ENCODE data around the gene MRPL4.

- TF ChIP-seq CTCF (IDR thresholded peaks at IDR 0.05) = no peak
- no peak for TF ChIP-seq POLR2A (IDR thresholded peaks at IDR 0.05)
Observed at GRCh38 chr19:10277795-10278589, 26.0 kb downstream of the MRPL4 start.
